H1 (cell line): Measurements from ENCODE around the gene CENPM.

Experiments used
- CHD2 ChIP-seq: IDR thresholded peaks from 2 replicates; pipeline ENCODE4 v1.6.1; 2012; ENCODE audit warnings: low read length, improper control_type of control experiment
- CTCF ChIP-seq, 3 experiments: IDR thresholded peaks; 1 replicate in 2 of 3; 2 replicates in 1 of 3; pipeline versions ENCODE4 v1.5.1 to v1.6.1; 2011; ENCODE audit warnings: low read length in 3 of 3, mild to moderate bottlenecking in 3 of 3, inconsistent platforms in 2 of 3, low read depth in 1 of 3, moderate library complexity in 1 of 3; ENCODE audit not compliant: insufficient read depth in 1 of 3; ENCODE audit errors: control extremely low read depth in 1 of 3
- POLR2A ChIP-seq, 2 experiments: IDR thresholded peaks; 1 replicate in 1 of 2; 2 replicates in 1 of 2; pipeline ENCODE4 v1.6.1; 2011; ENCODE audit warnings: low read depth in 2 of 2, low read length in 2 of 2, mild to moderate bottlenecking in 2 of 2; ENCODE audit errors: control extremely low read depth in 1 of 2

DNA sequence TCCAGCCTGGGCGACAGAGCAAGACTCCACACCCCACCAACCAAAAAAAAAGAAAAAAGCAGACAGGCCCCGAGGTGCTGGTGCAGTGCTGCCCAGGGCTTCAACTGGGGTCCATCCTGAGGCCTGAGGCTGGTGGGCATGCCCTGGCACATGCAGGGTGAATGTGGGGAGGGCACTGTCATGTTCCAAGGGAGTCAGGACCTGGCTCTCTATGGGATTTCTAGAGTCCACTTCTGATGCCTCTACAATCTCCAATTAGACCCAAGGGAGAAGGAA is 10.1 kb downstream of the CENPM start:
- TF ChIP-seq POLR2A (IDR thresholded peaks at IDR 0.05; ENCODE audit: control extremely low read depth in 1 of 2, low read depth in 2 of 2, low read length in 2 of 2) (no peak), CTCF (IDR thresholded peaks at IDR 0.05; ENCODE audit: control extremely low read depth in 1 of 3, insufficient read depth in 1 of 3, low read depth in 1 of 3, low read length in 3 of 3) (no peak), CHD2 (no peak)
